K562 (cell line): Measurements from ENCODE around the gene SKAP1.

Source experiments
- CBFA2T3 ChIP-seq: fragments of 450-650 bp; IDR thresholded peaks from 2 replicates; pipeline ENCODE4 v1.6.1; 2017
- CBFB ChIP-seq: sonication (generic); formaldehyde crosslinking; IDR thresholded peaks from 2 replicates; pipeline ENCODE4 v1.4.0; 2020; ENCODE audit warnings: mild to moderate bottlenecking, missing genetic modification reagents
- MAX ChIP-seq: sonication (generic); formaldehyde crosslinking; IDR thresholded peaks from 2 replicates; pipeline ENCODE4 v1.9.0; 2022; ENCODE audit warnings: mild to moderate bottlenecking, missing genetic modification reagents
- RBBP5 ChIP-seq: fragments of 200-600 bp; sonication (generic); IDR thresholded peaks from 2 replicates; pipeline ENCODE4 v1.6.1; 2012; ENCODE audit warnings: borderline replicate concordance, mild to moderate bottlenecking, low read length, control low read depth, inconsistent platforms; ENCODE audit not compliant: insufficient read depth, poor library complexity, severe bottlenecking

- TF ChIP-seq RBBP5 (no peak), CBFA2T3 (no peak), MAX (CRISPR knock-in tag) (no peak), CBFB (CRISPR knock-in tag) (no peak)
Observed at GRCh38 chr17:48178317-48178716, 251.7 kb downstream of the SKAP1 start.
